GM06990 (cell line): ENCODE results near the gene PFN4.

Experiments
- DNase-seq: peaks from one replicate; pipeline ENCODE4 v3.0.0-alpha.2; 2011; ENCODE audit not compliant: insufficient read length; ENCODE audit errors: extremely low read depth
- H3K27me3 ChIP-seq: replicated peaks from 2 replicates; pipeline ENCODE4 v1.6.0; 2011; ENCODE audit warnings: low read length; ENCODE audit not compliant: control insufficient read depth, insufficient read depth
- H3K36me3 ChIP-seq: 2 replicates; pipeline ENCODE4 v1.5.1; 2011; ENCODE audit warnings: low read length; ENCODE audit not compliant: control insufficient read depth, insufficient read depth
- H3K4me3 ChIP-seq: replicated peaks from 2 replicates; pipeline ENCODE4 v1.5.1; 2011; ENCODE audit warnings: low read depth, mild to moderate bottlenecking, control low read depth, low read length
- CTCF ChIP-seq: IDR thresholded peaks from 2 replicates; pipeline ENCODE4 v1.5.1; 2011; ENCODE audit warnings: low read length, control low read depth, mild to moderate bottlenecking, inconsistent platforms; ENCODE audit not compliant: insufficient read depth, poor library complexity, severe bottlenecking

The PFN4 gene

GRCh38 chr2:24123195-24123921 is at the start of gene PFN4, which contains the start of gene FAM228B:
TSS of gene PFN4 (minus strand) at chr2:24123334. CDS start at chr2:24122535, 799 bp downstream.
TSS of gene FAM228B (plus strand) at chr2:24123469. CDS start at chr2:24124362, 893 bp downstream.
- no peaks in the 10 kb centered on the region for H3K27me3 ChIP-seq
- TF ChIP-seq CTCF = no peak
- peak within 1 kb of the TSS; percentile 69 for H3K4me3 ChIP-seq
- DNase-seq = peak; percentile 92
- H3K36me3 ChIP-seq = no peaks in the 10 kb centered on the region

- TF ChIP-seq CTCF = no peak
- Histone ChIP-seq H3K4me3 (no peak overlapping the region), H3K36me3 (no peaks in the 10 kb centered on the region), H3K27me3 (no peaks in the 10 kb centered on the region)
- DNase-seq = no peak
Observed at GRCh38 chr2:24169023-24169422, 45.9 kb upstream of the PFN4 start.

DNA sequence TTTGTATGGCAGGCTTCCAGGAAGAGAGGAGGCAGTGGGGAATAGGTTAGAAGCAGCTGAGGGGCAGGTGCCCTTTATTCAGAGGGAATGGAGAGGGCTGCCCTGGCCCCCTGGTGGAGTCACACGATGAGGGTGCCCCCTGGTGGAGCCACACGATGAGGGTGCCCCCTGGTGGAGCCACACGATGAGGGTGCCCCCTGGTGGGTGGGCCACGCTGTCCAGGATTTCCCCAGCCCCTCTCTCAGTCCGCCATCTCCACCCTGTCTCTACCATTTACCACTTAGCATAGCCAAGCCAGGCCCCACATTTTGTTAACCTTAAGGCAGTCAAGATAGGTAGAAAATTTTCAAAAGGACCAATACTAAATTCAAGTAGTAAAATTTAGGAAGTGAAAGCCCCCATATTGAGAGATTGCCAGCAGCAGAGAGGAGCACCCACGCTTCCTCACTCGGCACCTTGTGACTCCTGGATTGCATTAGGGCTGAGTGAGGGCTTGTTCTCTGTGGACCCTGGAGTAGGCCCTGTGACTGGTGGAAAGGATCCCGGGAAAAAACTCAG is 41.4 kb upstream of the PFN4 start:
- Histone ChIP-seq H3K27me3 (no peaks in the 10 kb centered on the region), H3K4me3 (no peak overlapping the region; the same call in 1 of the 2 replicates), H3K36me3 (no peaks in the 10 kb centered on the region)
- DNase-seq = peak; percentile 63
- peak; percentile 98 for TF ChIP-seq CTCF

GRCh38 chr2:24163601-24164000 is 40.5 kb upstream of the PFN4 start:
- no peak for TF ChIP-seq CTCF
- H3K27me3 ChIP-seq = no peaks in the 10 kb centered on the region

DNA sequence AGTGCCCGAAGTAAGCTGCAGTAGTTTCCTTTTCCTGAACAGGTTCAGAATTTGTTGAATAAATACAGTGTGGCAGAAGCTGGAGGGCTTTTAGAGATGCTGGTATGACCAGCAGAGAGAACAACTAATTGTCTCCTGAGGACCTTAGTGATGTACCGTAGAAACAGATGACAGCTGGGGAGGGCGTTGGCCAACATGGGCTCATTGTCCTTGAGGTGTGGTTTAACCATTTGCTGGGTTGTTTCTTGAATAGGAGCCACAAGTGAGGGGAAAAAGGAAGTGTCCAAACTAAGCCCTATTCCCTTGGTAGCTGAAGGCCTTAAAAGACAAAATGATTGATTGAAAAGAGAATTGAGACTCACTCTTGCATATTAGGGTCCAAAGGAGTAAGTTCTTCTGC is 40.1 kb upstream of the PFN4 start:
- Histone ChIP-seq H3K4me3 (no peak overlapping the region), H3K36me3 (no peaks in the 10 kb centered on the region), H3K27me3 (no peaks in the 10 kb centered on the region)
- no peak for DNase-seq
- TF ChIP-seq CTCF = no peak

More at GRCh38 chr2:24163601-24164000, 40.5 kb upstream of the PFN4 start:
- DNase-seq = no peak
- Histone ChIP-seq H3K36me3 (no peaks in the 10 kb centered on the region), H3K4me3 (no peak overlapping the region)
